Mammary epithelial cell (primary cell): ENCODE data around the gene SLC16A10.
"Not testable (repeated sequence)": the region's sequence is repeated elsewhere in the genome, so short reads cannot be mapped to it uniquely, and the experiment has no call there.

Experiments used
- EZH2 ChIP-seq: IDR thresholded peaks from 2 replicates; pipeline ENCODE4 v1.6.1; 2012; ENCODE audit warnings: low read length, inconsistent platforms, borderline replicate concordance
- TF ChIP-seq, protein P1 (sequence below), 2 donors: IDR thresholded peaks in 1 of 2; conservative IDR thresholded peaks in 1 of 2; 2 replicates each; pipeline ENCODE4 v1.5.1; 2011 to 2012; ENCODE audit warnings: inconsistent platforms in 2 of 2, low read length in 2 of 2, mild to moderate bottlenecking in 2 of 2, control low read depth in 1 of 2, low read depth in 1 of 2; ENCODE audit not compliant: insufficient read depth in 1 of 2; ENCODE audit errors: extremely low read depth in 1 of 2

- TF ChIP-seq EZH2, result not testable (repeated sequence)
- TF ChIP-seq, protein P1, sequence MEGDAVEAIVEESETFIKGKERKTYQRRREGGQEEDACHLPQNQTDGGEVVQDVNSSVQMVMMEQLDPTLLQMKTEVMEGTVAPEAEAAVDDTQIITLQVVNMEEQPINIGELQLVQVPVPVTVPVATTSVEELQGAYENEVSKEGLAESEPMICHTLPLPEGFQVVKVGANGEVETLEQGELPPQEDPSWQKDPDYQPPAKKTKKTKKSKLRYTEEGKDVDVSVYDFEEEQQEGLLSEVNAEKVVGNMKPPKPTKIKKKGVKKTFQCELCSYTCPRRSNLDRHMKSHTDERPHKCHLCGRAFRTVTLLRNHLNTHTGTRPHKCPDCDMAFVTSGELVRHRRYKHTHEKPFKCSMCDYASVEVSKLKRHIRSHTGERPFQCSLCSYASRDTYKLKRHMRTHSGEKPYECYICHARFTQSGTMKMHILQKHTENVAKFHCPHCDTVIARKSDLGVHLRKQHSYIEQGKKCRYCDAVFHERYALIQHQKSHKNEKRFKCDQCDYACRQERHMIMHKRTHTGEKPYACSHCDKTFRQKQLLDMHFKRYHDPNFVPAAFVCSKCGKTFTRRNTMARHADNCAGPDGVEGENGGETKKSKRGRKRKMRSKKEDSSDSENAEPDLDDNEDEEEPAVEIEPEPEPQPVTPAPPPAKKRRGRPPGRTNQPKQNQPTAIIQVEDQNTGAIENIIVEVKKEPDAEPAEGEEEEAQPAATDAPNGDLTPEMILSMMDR (conservative IDR thresholded peaks at IDR 0.05 in 1 of 2, IDR thresholded peaks at IDR 0.05 in 1 of 2; ENCODE audit: extremely low read depth in 1 of 2, insufficient read depth in 1 of 2, low read depth in 1 of 2, low read length in 2 of 2), result not testable (repeated sequence)
Observed at GRCh38 chr6:111095488-111095887, 8.2 kb downstream of the SLC16A10 start.
